Neural cell (in vitro differentiated cells): ENCODE measurements around the gene TBC1D5. TPM values are rescaled to one million over a fixed set of nuclear protein-coding genes. Genes with fewer than 3 reads are reported as not detected.

Experiments
- H2AFZ ChIP-seq: fragments of 200-600, 300-800 bp; sonication (generic), shearing (Covaris generic); 2 replicates; pipeline ENCODE4 v1.6.0; 2014; ENCODE audit warnings: low read depth, mild to moderate bottlenecking, antibody characterized with exemption, low read length, moderate library complexity
- H3F3A ChIP-seq: fragments of 200-600 bp; shearing (Covaris generic); 2 replicates; pipeline ENCODE4 v1.6.1; 2016; ENCODE audit warnings: mild to moderate bottlenecking, moderate library complexity, mixed read lengths, antibody characterized with exemption, low read length; ENCODE audit not compliant: insufficient read depth, poor library complexity, severe bottlenecking
- H3K27ac ChIP-seq: fragments of 200-600, 300-800 bp; sonication (generic), shearing (Covaris generic); 2 replicates; pipeline ENCODE4 v1.5.1; 2014; ENCODE audit warnings: mild to moderate bottlenecking, low read length, moderate library complexity
- H3K27me3 ChIP-seq: fragments of 300-800, 200-600 bp; sonication (generic), shearing (Covaris generic); 2 replicates; pipeline ENCODE4 v1.6.0; 2014; ENCODE audit warnings: mild to moderate bottlenecking, low read depth, low read length, moderate library complexity; ENCODE audit not compliant: insufficient read depth
- H3K36me3 ChIP-seq: fragments of 300-800, 200-600 bp; sonication (generic), shearing (Covaris generic); 2 replicates; pipeline ENCODE4 v1.5.1; 2014; ENCODE audit warnings: mild to moderate bottlenecking, antibody characterized with exemption, low read length, moderate library complexity; ENCODE audit not compliant: insufficient read depth
- H3K4me2 ChIP-seq: fragments of 300-800, 200-600 bp; sonication (generic), shearing (Covaris generic); 2 replicates; pipeline ENCODE4 v1.6.0; 2014; ENCODE audit warnings: mild to moderate bottlenecking, low read length
- H3K4me3 ChIP-seq: fragments of 300-800, 200-600 bp; sonication (generic), shearing (Covaris generic); 2 replicates; pipeline ENCODE4 v1.5.1; 2014; ENCODE audit warnings: mild to moderate bottlenecking, low read length, moderate library complexity
- H3K79me2 ChIP-seq: fragments of 200-600 bp; shearing (Covaris generic); replicated peaks from 2 replicates; pipeline ENCODE4 v1.6.0; 2014; ENCODE audit warnings: mild to moderate bottlenecking, low read length, moderate library complexity; ENCODE audit not compliant: insufficient read depth
- H3K9ac ChIP-seq: fragments of 300-800, 200-600 bp; sonication (generic), shearing (Covaris generic); 2 replicates; pipeline ENCODE4 v1.6.1; 2016; ENCODE audit warnings: mild to moderate bottlenecking, low read length, mixed read lengths
- H3K9me2 ChIP-seq: fragments of 200-600 bp; shearing (Covaris generic); 2 replicates; pipeline ENCODE4 v1.6.1; 2016; ENCODE audit warnings: mild to moderate bottlenecking, low read length, mixed read lengths; ENCODE audit not compliant: insufficient read depth
- H3K9me3 ChIP-seq: fragments of 200-600, 300-800 bp; sonication (generic), shearing (Covaris generic); 2 replicates; pipeline ENCODE4 v1.6.1; 2016; ENCODE audit warnings: mild to moderate bottlenecking, mixed run types, low read length, moderate library complexity, mixed read lengths
- H4K20me1 ChIP-seq: fragments of 200-600 bp; shearing (Covaris generic); 2 replicates; pipeline ENCODE4 v1.6.1; 2016; ENCODE audit warnings: mild to moderate bottlenecking, mixed run types; ENCODE audit not compliant: insufficient read depth
- CTCF ChIP-seq: fragments of 450-650 bp; IDR thresholded peaks from 2 replicates; pipeline ENCODE4 v1.5.1; 2014; ENCODE audit warnings: antibody characterized with exemption, mild to moderate bottlenecking, moderate library complexity; ENCODE audit not compliant: poor library complexity, severe bottlenecking
- EP300 ChIP-seq: fragments of 450-650 bp; conservative IDR thresholded peaks from 2 replicates; pipeline ENCODE4 v1.6.1; 2014; ENCODE audit warnings: antibody characterized with exemption, mild to moderate bottlenecking, moderate library complexity; ENCODE audit not compliant: poor library complexity, severe bottlenecking
- EZH2 ChIP-seq: fragments of 200-600, 300-800 bp; shearing (Covaris generic), sonication (generic); IDR thresholded peaks from 2 replicates; pipeline ENCODE4 v1.6.1; 2014; ENCODE audit warnings: antibody characterized with exemption, low read length, borderline replicate concordance, mild to moderate bottlenecking; ENCODE audit not compliant: insufficient read depth, poor library complexity, severe bottlenecking
- MXI1 ChIP-seq: fragments of 450-650 bp; conservative IDR thresholded peaks from 2 replicates; pipeline ENCODE4 v1.6.1; 2014; ENCODE audit warnings: antibody characterized with exemption, mild to moderate bottlenecking; ENCODE audit not compliant: poor library complexity, severe bottlenecking
- POLR2AphosphoS5 ChIP-seq: IDR thresholded peaks from 2 replicates; pipeline ENCODE4 v1.6.1; 2012
- RAD21 ChIP-seq: fragments of 450-650 bp; conservative IDR thresholded peaks from 2 replicates; pipeline ENCODE4 v1.6.1; 2014; ENCODE audit warnings: antibody characterized with exemption, mild to moderate bottlenecking, moderate library complexity
- REST ChIP-seq: IDR thresholded peaks from 2 replicates; pipeline ENCODE4 v1.6.1; 2012; ENCODE audit warnings: borderline replicate concordance
- SMC3 ChIP-seq: fragments of 450-650 bp; conservative IDR thresholded peaks from 2 replicates; pipeline ENCODE4 v1.6.1; 2014; ENCODE audit warnings: antibody characterized with exemption, mild to moderate bottlenecking, moderate library complexity; ENCODE audit not compliant: poor library complexity
- TAF1 ChIP-seq: IDR thresholded peaks from 2 replicates; pipeline ENCODE4 v1.6.1; 2012; ENCODE audit warnings: low read depth
- polyA plus RNA-seq: library from polyadenylated mRNA; depleted of rRNA; stranded (reverse); fragments of >200 nt; gene quantifications from 2 replicates; pipeline ENCODE4 v1.2.3, GENCODE V29; 2014

TBC1D5 gene
- polyA plus RNA-seq, 1 donor from 2014 or later, result 28.3 TPM

DNA sequence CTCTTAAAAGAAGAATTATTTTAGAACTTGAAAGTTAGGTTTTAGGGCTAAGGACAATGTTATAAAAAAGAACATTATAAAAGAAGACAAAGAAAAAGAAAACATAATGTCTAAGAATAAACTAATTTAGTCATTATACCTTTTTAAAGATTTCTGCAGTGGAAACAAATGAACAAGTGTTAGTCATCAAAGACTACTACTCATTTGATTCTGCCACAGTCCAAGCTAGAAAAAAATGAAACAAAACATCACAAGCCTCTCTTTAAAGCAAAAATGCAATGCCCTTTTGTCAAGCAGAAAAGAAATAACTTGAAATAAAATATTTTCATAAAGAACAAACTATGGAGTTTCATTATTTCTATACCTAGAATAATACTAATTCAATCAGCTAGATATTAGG, 102.0 kb downstream of the TBC1D5 start:
- TF ChIP-seq TAF1, result no peak
- no peak for TF ChIP-seq MXI1
- TF ChIP-seq POLR2AphosphoS5, result no peak
- no peak for TF ChIP-seq EP300
- no peak for TF ChIP-seq SMC3
- no peak for TF ChIP-seq RAD21
- TF ChIP-seq REST, result no peak
- no peak for TF ChIP-seq CTCF
- TF ChIP-seq EZH2, result no peak
- Histone ChIP-seq H3K9ac (no peak overlapping the region), H3K9me3 (no peaks in the 10 kb centered on the region), H3K9me2 (no peaks in the 10 kb centered on the region), H3K36me3 (no peaks in the 10 kb centered on the region), H3K27me3 (no peaks in the 10 kb centered on the region), H4K20me1 (no peaks in the 10 kb centered on the region), H3K4me2 (no peak overlapping the region), H2AFZ (no peak overlapping the region), H3K4me3 (no peak overlapping the region), H3K79me2 (no peaks in the 10 kb centered on the region), H3F3A (no peaks in the 10 kb centered on the region), H3K27ac (no peak overlapping the region)

GRCh38 chr3:17639765-17640164, 102.7 kb downstream of the TBC1D5 start:
- no peaks in the 10 kb centered on the region for H3K79me2 ChIP-seq
- H3K27me3 ChIP-seq, result no peaks in the 10 kb centered on the region
- H3K4me3 ChIP-seq, result no peak overlapping the region
- H3K9ac ChIP-seq, result no peak overlapping the region
- H3K4me2 ChIP-seq, result no peak overlapping the region
- H3K9me2 ChIP-seq, result no peaks in the 10 kb centered on the region
- H4K20me1 ChIP-seq, result no peaks in the 10 kb centered on the region
- no peaks in the 10 kb centered on the region for H3K36me3 ChIP-seq
- H3K9me3 ChIP-seq, result no peaks in the 10 kb centered on the region
- no peak overlapping the region for H3K27ac ChIP-seq
- H2AFZ ChIP-seq, result no peak overlapping the region
- no peaks in the 10 kb centered on the region for H3F3A ChIP-seq
- TF ChIP-seq TAF1, result no peak
- no peak for TF ChIP-seq REST
